Fibroblast of skin of back (primary cell): ENCODE results near the gene B4GALNT4.
"Not testable (repeated sequence)": the region's sequence is repeated elsewhere in the genome, so short reads cannot be mapped to it uniquely, and the experiment has no call there.

Experiments
- DNase-seq: peaks from one replicate; pipeline ENCODE4 v3.0.0-alpha.2; 2013

The B4GALNT4 gene

DNA sequence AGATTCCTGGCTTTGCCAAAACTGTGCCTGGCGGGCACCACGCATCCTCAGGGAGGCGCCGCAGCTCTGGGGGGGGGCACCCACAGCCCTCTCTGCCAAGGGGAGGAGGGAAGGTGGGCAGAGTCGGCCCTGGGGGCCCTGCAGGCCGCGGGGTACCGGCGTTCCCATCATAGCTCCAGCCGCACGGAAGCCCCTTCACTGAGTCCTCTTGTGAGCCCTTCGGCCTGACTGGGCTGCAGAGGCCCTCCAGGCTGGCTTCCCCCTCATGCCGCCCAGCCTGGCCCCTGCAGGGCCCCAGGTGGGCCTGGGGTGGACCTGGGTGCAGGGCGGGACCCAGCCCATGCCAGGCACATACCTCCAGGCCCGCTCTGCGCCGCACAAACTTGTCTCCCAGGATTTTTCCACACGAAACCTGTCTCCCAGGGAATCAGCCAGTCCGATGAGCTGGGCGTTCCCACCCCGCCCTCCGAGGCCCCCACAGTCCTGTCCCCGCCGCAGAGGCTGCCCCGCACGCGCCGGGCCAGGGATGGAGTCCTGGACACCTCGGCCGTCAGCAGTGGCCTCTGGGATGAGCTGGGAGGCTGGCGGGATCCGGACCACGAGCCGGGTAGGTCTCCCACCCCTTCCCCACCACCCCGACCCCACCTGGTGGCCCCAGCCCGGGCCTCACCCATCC is 22.9 kb downstream of the B4GALNT4 start:
- DNase-seq = no peak

DNA sequence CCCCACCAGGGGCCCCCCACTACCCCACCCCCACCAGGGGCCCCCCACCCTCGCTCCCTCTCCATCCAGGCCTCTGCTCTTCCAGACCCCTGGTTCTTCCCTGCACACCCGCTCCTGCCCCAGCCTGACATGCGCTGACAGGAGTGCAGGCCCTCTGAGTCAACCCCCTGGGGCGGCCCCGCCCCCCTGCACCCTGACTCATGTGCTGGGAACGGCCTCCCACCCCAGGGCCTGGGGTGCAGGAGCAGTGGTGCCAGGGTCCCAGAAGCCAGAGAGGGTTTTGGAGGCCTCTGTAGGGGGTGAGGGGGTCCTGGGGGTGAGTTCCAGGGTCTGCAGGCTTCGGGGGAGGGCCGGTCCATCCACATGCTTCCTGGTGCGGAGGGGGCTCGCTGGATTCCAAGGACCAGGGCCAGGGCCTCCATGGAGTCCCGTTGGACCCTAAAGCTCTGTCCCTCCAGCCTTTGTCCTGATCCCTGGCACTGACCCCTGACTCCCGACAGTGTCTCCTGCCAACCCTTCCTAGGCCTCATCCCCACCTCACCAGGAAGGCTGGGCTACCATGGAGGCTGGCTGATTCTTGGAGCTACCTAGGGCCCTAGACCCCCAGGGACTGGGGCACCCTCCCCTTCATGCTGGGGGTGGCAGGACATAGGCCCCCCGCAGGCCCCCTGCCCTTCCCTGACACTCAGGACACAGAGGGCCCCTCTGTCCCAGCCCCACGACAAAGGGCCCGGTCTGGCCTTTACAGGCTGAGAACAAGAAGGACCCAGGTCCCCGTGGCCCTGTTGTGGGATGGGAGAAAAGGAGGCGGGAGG is 24.1 kb downstream of the B4GALNT4 start:
- peak; percentile 88 for DNase-seq

DNA sequence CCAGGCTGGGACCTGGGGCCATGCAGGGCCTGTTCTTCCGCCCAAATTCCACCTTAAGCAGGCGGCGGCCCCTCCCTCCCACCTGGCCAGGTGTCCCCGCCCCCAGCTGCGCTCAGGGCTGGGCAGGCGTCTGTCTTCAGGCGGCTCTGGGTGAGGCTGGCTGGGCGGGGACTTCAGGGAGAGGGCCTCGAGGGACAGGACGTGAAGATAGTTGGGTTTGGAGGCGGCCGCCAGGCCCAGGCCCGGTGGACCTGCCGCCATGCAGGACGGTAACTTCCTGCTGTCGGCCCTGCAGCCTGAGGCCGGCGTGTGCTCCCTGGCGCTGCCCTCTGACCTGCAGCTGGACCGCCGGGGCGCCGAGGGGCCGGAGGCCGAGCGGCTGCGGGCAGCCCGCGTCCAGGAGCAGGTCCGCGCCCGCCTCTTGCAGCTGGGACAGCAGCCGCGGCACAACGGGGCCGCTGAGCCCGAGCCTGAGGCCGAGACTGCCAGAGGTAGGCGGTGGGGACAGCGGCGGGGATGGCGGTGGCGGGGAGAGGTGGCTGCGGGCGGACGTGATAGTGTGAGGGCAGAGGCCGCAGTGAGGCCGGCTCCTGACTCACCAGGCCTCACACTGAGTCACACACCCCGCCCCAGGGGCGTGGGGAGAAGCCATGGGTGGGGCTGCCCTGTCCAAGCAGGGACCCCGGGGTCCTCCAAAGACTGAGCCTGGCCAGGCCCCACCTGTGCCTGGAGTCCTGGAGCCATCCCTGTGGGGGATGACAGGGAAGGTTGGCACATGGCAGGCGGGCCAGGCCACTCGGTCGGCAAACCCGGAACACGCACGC is 24.9 kb downstream of the B4GALNT4 start, which contains the start of gene PKP3:
TSS of gene PKP3 (plus strand) at position 176 of the 824 bp plus-strand sequence. CDS start at position 260, 84 bp downstream.
- DNase-seq = peak; percentile 73

DNA sequence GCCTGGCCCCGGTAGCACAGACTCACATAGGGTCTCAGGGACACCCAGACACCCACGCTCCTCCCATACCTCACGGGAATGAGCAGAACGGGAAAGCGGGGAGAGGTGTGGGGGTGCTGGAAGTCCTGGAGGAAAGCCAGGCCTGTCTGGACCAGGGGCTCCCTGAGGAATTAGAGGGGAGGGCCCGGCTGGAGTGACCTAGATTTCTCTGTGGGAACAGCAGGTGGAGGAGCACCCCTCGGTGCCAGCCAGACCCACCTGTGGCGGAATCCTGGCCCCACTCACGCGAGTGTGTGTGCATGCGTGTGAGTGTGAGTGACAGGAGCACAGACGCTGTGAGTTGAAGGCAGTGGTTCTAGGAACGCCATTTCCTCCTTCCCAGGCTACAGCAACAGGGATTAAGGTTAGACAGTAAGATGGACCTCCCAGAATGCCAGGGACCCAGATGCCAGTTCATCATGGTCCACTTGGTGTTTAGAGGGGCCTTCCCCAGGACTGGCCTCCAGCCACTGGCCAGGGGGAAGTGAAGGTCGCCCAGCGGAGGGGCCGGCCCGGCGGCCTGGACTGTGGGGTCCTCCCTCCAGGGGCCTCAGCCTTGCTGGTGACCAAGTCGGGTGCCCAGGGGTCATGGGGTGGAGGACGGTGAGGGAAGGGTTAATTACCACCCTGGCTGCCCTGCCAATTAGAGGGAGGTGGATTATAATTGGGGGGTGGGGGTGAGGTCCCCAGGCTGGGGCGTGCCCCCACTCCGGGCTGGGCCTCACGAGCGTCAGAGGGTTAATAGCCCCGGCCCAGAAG is 25.8 kb downstream of the B4GALNT4 start:
- no peak for DNase-seq

- DNase-seq = no peak
Measured at GRCh38 chr11:395866-396265, 26.6 kb downstream of the B4GALNT4 start.

- DNase-seq = peak; percentile 43
Measured at GRCh38 chr11:396511-396947, 27.2 kb downstream of the B4GALNT4 start.

DNA sequence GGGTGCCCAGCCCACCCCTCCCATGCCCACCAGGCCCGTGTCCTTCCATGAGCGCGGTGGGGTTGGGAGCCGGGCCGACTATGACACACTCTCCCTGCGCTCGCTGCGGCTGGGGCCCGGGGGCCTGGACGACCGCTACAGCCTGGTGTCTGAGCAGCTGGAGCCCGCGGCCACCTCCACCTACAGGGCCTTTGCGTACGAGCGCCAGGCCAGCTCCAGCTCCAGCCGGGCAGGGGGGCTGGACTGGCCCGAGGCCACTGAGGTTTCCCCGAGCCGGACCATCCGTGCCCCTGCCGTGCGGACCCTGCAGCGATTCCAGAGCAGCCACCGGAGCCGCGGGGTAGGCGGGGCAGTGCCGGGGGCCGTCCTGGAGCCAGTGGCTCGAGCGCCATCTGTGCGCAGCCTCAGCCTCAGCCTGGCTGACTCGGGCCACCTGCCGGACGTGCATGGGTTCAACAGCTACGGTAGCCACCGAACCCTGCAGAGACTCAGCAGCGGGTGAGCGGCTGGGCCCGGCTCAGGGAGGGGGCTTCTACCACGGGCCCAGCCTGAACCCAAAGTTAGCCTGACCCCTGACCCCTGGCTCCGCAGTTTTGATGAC is 27.7 kb downstream of the B4GALNT4 start:
- peak; percentile 67 for DNase-seq

GRCh38 chr11:398826-399225 is 29.5 kb downstream of the B4GALNT4 start:
- no peak for DNase-seq

- DNase-seq = no peak
Measured at GRCh38 chr11:399731-400211, 30.5 kb downstream of the B4GALNT4 start.

GRCh38 chr11:400241-400689 is 31.0 kb downstream of the B4GALNT4 start:
- no peak for DNase-seq

- not testable (repeated sequence) for DNase-seq
Measured at GRCh38 chr11:401196-401595, 31.9 kb downstream of the B4GALNT4 start.

- no peak for DNase-seq
Measured at GRCh38 chr11:403021-403760, 33.9 kb downstream of the B4GALNT4 start.

GRCh38 chr11:403761-404431 is 34.6 kb downstream of the B4GALNT4 start:
- no peak for DNase-seq

GRCh38 chr11:404551-405264 is 35.4 kb downstream of the B4GALNT4 start:
- no peak for DNase-seq

DNA sequence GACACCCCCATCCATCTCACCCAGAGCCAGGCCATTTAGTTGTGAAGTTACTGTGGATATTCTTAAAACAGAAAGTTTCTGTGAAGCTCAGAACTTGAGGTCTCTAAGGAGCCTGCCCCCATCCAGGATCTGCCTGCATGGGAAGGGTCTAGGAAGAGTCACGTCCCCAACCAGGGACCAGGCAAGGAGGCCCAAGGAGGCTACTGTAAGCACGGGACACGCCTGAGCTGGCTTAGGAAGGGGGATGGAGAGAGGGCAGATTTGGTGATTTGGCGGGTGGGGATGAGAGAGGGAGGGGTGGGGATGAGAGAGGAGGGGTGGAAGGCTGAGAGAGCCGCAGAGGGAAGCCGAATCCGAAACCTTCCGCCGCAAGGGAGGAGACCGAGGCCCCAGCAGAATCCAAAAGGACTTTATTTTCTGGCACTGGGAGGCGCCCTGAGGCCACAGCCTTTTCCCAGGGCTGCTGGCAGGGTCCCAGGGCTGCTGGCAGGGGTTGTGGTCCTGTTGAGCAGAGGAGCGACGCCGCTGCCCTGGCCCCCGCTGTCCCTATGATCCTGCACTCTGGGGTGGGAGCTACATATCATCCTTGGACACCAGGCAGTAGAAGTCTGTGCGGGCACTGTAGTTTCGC is 36.1 kb downstream of the B4GALNT4 start:
- no peak for DNase-seq

DNA sequence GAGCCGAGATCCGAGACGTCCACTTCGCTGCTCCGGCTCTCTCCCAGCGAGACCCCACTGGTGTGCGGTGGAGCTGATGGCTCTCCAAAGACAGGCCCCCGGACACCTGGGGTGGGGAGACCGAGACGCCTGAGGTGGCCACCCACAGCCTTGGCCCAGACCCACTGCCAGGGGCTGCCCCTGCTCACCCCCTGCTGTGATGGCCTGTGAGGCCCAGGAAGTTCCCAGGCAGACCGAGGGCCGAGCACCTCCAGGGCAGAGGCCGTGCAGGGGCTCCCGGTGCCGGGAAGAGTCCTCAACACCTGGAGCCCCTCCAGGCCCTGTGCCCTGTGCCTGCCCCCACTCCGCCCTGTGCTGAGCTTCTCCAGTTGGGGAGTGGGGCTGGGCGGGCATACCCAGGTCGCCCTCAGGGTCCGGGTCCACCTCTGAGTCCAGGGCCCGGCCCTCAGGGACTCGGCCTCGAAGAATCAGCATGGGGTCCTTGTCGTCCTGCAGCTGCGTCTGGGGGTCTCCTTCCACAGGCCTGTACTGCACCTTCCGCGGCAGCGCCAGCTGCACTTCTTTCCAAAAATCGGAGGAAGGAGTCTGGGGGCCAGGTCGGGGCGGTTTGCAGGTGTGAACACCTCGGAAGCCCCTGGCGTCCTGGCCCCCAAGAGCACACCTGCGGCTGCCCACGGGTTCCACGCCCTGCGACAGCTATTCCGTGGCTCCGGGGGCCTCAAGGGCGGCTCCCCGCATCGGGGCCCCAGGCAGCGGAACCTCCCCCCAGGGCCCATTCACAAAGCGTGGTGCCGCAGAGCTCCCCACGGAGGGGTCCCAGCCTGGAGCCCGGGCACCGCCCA is 36.9 kb downstream of the B4GALNT4 start:
- DNase-seq = no peak

DNA sequence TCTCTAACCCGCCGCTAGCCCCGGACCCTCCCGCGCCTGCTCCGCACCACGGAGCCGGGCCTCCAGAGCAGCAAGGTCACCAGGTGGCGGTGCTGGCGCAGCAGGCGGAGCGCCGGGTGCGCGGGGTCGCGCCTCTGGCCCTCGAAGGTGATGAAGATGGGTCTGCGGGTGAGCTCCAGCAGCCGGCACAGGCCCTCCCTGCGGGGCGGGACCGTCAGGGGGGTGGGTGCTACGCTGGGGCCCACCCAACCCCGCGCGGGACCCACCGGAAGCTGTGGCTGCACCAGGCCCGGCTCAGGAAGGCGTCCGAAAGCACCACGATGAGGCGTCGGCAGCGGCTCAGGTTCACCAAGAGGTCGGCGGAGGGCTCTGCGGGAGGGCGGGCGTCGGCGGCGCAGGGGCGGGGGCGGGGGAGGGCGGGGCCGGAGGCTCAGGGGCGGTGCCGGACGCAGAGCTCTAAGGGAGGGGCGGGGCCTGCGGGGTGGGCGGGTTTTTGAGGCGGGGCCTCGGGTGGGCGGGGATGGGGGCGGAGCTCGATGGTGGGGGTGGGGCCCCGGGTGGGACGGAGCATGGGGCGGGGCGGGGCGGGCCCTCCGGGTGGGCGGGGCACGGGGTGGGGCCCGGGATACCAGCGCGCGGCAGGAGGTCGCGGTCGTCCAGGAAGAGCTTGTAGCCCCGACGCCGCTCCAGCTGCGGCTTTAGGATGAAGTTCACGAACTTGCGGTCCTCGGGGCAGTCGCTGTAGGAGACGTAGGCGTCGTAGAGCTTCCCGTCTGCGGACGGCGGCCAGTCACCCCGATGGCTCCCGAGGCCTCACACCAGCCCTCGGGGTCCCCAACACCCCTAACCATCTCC is 37.7 kb downstream of the B4GALNT4 start:
- peak; percentile 84 for DNase-seq
